HUES6 (cell line): Measurements from ENCODE around the gene AKT3.

ENCODE experiments used
- H3K27ac ChIP-seq: 2 replicates; pipeline ENCODE4 v1.7.0; 2013; ENCODE audit warnings: low read depth, mild to moderate bottlenecking, low read length, inconsistent platforms
- H3K27me3 ChIP-seq: 2 replicates; pipeline ENCODE4 v1.6.1; 2013; ENCODE audit warnings: low read length; ENCODE audit not compliant: control insufficient read depth, insufficient read depth
- H3K36me3 ChIP-seq: 2 replicates; pipeline ENCODE4 v1.6.1; 2013; ENCODE audit warnings: low read length; ENCODE audit not compliant: control insufficient read depth, insufficient read depth
- H3K4me1 ChIP-seq: 2 replicates; pipeline ENCODE4 v1.6.1; 2013; ENCODE audit warnings: low read length; ENCODE audit not compliant: control insufficient read depth, insufficient read depth
- H3K4me3 ChIP-seq: 2 replicates; pipeline ENCODE4 v1.5.1; 2013; ENCODE audit warnings: low read depth, low read length
- H3K9ac ChIP-seq: one replicate; pipeline ENCODE4 v1.6.1; 2013; ENCODE audit warnings: mild to moderate bottlenecking, low read length
- H3K9me3 ChIP-seq: 2 replicates; pipeline ENCODE4 v1.6.1; 2013; ENCODE audit warnings: low read depth, low read length; ENCODE audit not compliant: control insufficient read depth, insufficient read depth

AKT3 gene

GRCh38 chr1:243851257-243851756, 1.3 kb upstream of the AKT3 start:
- Histone ChIP-seq H3K27ac (peak overlapping the region; percentile 96; the same call in 1 of the 2 replicates), H3K9ac (peak overlapping the region; percentile 89), H3K9me3 (no peaks in the 10 kb centered on the region), H3K4me3 (peak overlapping the region; percentile 73), H3K4me1 (0 out of 2 replicates have a peak, but pooled peaks cover 9% of the 10 kb centered on the region), H3K27me3 (no peaks in the 10 kb centered on the region), H3K36me3 (no peaks in the 10 kb centered on the region)

DNA sequence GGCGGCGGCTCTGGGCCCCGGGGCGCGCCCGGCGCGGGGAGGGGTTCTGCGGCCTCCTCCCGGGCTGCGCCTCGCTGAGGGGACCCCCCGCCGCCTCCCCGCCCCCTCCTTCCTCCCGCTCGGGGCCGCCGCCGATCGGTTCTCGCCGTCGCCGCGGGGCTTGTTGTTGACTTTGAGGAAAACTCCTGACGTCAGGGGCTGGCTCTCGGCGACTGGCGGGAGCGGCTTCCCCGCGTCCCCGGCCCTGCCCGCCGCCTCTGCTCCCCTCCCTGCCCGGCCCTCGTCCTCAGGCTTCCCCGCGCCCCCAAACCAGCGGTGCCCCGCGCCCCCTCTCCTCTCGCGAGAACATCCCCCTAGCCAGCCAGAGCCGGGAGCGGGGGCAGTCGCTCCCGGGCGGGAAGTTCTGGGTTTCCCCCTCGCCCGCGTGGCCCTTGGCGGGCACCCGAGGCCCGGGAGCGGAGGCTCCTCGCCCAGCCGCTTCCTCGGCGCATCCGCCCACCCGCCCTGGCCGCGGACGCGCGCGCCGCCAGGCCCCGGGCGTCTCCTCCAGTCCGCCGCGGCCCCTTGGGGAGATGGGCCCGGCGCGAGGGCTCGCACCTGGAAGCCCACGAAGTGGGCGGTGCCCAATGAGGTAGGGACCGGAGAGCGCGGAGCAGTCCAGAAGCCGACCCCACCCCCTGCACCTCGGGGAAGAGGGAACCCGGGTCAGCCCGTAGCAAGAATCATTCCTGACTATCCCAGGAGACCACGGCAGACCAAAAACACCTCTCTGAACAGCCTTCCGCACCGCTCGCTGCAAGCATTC, 611 bp upstream of the AKT3 start:
- peak overlapping the region; percentile 89 for H3K9ac ChIP-seq
- H3K4me1 ChIP-seq = 0 out of 2 replicates have a peak, but pooled peaks cover 7% of the 10 kb centered on the region
- no peaks in the 10 kb centered on the region for H3K27me3 ChIP-seq
- peak overlapping the region; percentile 73 for H3K4me3 ChIP-seq
- H3K9me3 ChIP-seq = no peaks in the 10 kb centered on the region
- no peaks in the 10 kb centered on the region for H3K36me3 ChIP-seq
- H3K27ac ChIP-seq = peak overlapping the region; percentile 96

DNA sequence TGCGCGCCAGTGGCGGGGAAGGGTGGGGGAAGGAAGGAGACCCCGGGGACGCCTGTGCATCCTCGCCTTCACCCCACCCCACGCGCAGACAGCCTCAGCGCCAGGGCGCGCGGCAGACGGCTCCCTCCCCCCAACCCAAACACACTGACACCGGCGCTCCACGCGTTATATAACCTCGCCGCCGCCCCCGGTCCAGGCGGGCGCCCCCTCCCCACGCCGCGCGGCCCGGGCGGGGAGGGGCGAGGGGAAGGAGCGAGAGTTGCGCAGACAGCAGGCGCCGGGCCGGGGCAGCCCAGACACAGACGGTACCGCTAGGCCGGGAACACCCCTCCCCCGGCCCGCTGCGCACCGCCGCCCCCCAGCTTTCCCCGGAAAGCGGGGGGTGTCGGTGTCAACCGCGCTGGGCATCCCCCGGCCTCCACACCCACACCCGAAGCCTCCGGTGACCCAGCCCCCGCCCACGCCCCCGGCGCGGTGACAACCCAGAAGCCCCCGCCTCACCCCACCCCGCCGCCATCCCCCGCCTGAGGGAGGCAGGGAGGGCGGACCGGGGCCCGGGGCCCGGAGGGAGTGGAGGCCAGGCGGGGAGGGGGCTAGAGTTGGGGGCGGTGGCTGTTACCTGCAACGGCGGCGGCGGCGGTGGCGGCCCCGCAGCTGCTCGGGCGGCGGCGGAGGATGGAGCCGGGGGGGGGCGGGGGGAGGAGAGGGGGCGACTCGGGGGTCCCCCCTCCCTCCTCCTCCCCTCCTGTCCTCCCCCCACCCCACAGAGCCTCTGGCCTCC, 432 bp downstream of the AKT3 start:
- no peaks in the 10 kb centered on the region for H3K27me3 ChIP-seq
- H3K4me3 ChIP-seq = peak overlapping the region; percentile 71
- H3K9ac ChIP-seq = peak overlapping the region; percentile 37
- no peaks in the 10 kb centered on the region for H3K9me3 ChIP-seq
- 0 out of 2 replicates have a peak, but pooled peaks cover 7% of the 10 kb centered on the region for H3K4me1 ChIP-seq
- no peak overlapping the region; the same call in 1 of the 2 replicates for H3K27ac ChIP-seq
- H3K36me3 ChIP-seq = no peaks in the 10 kb centered on the region

DNA sequence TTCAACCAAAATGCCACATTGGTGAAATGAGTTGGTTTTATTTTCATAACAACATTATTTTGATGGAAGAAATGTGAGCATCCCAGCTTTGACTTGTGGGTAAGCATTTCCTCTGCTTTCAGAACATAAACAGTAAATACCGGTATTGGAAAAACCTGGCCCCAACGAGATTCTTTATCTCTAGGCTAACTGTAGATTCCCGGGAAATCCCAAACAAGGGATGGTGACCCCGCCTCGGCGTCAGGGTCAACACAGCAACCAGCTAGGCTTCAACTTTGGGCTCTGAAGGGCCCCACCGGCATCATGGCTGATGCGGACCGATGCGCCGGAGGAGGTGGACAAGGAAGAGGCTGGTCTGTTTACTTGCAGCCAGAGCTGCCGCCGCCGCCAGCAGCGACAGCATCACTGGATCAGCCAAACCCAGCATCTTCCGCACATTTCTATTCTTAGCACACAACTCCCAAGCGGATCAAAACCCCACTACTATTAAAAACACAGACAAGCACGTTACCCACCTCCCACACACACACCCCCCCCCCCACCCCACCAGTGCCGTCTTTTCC, 1.1 kb downstream of the AKT3 start:
- H3K9ac ChIP-seq = peak overlapping the region; percentile 46
- H3K36me3 ChIP-seq = no peaks in the 10 kb centered on the region
- H3K27ac ChIP-seq = no peak overlapping the region
- peak overlapping the region; percentile 71 for H3K4me3 ChIP-seq
- 0 out of 2 replicates have a peak, but pooled peaks cover 7% of the 10 kb centered on the region for H3K4me1 ChIP-seq
- H3K27me3 ChIP-seq = no peaks in the 10 kb centered on the region
- no peaks in the 10 kb centered on the region for H3K9me3 ChIP-seq

DNA sequence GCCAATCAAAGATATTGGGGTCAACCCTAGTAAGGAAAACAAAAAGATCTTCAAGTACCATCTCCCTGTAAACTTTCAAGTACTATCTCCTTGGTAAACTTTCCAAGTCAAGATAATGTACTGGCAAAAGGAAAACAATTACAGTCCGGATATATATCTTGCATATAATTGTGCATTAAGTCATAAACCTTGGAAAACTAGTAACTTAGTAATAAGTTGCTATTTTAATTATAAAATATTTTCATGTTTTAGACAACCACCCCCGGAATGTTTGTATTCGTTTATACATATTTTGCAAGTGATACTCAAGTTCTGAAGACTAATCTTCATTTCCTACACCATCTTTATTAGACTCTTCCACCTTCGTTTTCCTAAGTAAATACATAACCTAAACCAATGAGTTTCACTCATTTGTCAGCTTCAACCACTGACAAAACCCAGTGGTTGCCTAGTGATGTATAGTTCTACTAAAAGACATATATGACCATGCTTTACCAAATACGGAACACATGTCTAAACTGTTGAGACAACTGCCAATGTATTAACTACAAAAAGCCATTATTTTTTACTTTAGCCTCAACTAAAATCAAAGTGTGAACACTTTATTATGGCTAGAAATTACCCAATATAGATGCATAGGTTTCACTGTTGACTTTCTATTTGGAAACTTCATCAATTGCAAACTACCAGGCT, 1.7 kb downstream of the AKT3 start:
- no peak overlapping the region for H3K9ac ChIP-seq
- H3K4me3 ChIP-seq = peak overlapping the region; percentile 71

GRCh38 chr1:243846761-243847160, 3.3 kb downstream of the AKT3 start:
- H3K9me3 ChIP-seq = no peaks in the 10 kb centered on the region
- H3K36me3 ChIP-seq = no peaks in the 10 kb centered on the region
- no peak overlapping the region for H3K9ac ChIP-seq
- H3K4me3 ChIP-seq = no peak overlapping the region
- no peaks in the 10 kb centered on the region for H3K27me3 ChIP-seq
- H3K27ac ChIP-seq = no peak overlapping the region
- peaks cover 9% of the 10 kb centered on the region; the same call in 1 of the 2 replicates for H3K4me1 ChIP-seq

More for the DNA sequence above, 1.7 kb downstream of the AKT3 start:
- H3K27me3 ChIP-seq = no peaks in the 10 kb centered on the region
- 0 out of 2 replicates have a peak, but pooled peaks cover 7% of the 10 kb centered on the region for H3K4me1 ChIP-seq
- no peak overlapping the region for H3K27ac ChIP-seq
- H3K9me3 ChIP-seq = no peaks in the 10 kb centered on the region
- H3K36me3 ChIP-seq = no peaks in the 10 kb centered on the region

- Histone ChIP-seq H3K27ac (no peak overlapping the region), H3K4me1 (peaks cover 6% of the 10 kb centered on the region; the same call in 1 of the 2 replicates), H3K9me3 (no peaks in the 10 kb centered on the region), H3K9ac (no peak overlapping the region), H3K4me3 (no peak overlapping the region), H3K36me3 (no peaks in the 10 kb centered on the region), H3K27me3 (no peaks in the 10 kb centered on the region)
These were observed 4.2 kb downstream of the AKT3 start for GRCh38 chr1:243845888-243846287.

- no peak overlapping the region for H3K4me3 ChIP-seq
- peaks cover 6% of the 10 kb centered on the region; the same call in 1 of the 2 replicates for H3K4me1 ChIP-seq
- no peaks in the 10 kb centered on the region for H3K9me3 ChIP-seq
- no peaks in the 10 kb centered on the region for H3K36me3 ChIP-seq
- no peak overlapping the region for H3K9ac ChIP-seq
- no peak overlapping the region for H3K27ac ChIP-seq
- no peaks in the 10 kb centered on the region for H3K27me3 ChIP-seq
These were observed 5.9 kb downstream of the AKT3 start for GRCh38 chr1:243844186-243844585.

DNA sequence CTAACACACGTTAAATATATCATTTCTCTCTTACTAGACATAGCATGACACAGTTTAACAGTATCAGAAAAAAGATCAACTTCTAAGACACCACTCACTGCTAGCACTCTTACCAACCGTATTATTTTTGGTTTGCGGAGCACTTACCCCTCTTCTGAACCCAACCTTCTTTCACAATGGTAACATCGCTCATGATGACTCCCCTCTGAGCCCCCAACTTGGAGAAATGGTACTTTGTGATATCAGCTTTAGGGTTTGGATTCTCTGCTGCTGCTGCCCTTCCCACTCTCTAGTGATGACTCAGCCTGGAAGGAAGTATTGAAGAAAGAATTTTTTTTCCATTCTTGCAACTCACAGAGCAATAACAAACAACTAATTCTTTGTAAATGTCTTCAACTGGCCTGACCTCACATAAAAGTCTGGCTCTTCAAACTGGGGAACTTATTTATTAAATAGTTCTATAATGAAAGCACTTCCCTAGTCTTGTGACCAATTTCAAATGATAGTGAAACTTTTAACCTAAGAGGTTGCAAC, 7.0 kb downstream of the AKT3 start:
- Histone ChIP-seq H3K9ac (no peak overlapping the region), H3K36me3 (no peaks in the 10 kb centered on the region)

DNA sequence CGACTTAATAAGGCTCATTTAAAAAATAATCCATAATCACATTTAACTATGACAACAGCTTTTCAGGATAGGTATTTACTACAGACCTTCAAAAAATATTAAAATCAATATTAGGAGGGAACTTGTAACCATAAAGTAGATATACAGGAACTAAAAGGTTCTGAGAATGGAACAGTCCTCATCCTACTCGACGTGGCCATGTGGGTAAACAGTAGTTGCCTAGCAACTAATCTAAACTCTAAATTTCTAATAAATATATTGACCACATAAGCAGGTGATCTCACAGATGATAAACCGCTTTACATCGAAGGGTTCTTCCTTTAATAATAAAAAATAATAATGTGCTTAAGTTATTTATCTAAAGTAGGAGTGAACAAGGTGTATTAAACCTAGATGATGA, 7.9 kb downstream of the AKT3 start:
- Histone ChIP-seq H3K9me3 (no peaks in the 10 kb centered on the region), H3K36me3 (no peaks in the 10 kb centered on the region), H3K27me3 (no peaks in the 10 kb centered on the region), H3K27ac (no peak overlapping the region), H3K4me3 (no peak overlapping the region), H3K9ac (no peak overlapping the region), H3K4me1 (peaks cover 3% of the 10 kb centered on the region; the same call in 1 of the 2 replicates)

More for the DNA sequence above, 7.0 kb downstream of the AKT3 start:
- Histone ChIP-seq H3K27ac (no peak overlapping the region), H3K4me3 (no peak overlapping the region), H3K27me3 (no peaks in the 10 kb centered on the region), H3K4me1 (peaks cover 3% of the 10 kb centered on the region; the same call in 1 of the 2 replicates), H3K9me3 (no peaks in the 10 kb centered on the region)
